Body of pancreas (tissue), 4 donors: Measurements from ENCODE around the gene SLC2A5. TPM values are rescaled to one million over a fixed set of nuclear protein-coding genes. Genes with fewer than 3 reads are reported as not detected.

ENCODE experiments used
- ATAC-seq: fragments of 150-250 bp; one replicate; pipeline ENCODE4 v1.9.1; 2016
- DNase-seq, 4 donors: peaks; one replicate each; pipeline ENCODE4 v3.0.0-alpha.2; 2019
- H3K27ac ChIP-seq, 4 donors: fragments of 200-600 bp; sonication (generic); 1 replicate in 3 of 4; 2 replicates in 1 of 4; pipeline versions ENCODE4 v1.5.1 to v1.6.1; 2016 to 2019; ENCODE audit warnings: mild to moderate bottlenecking in 1 of 4, mixed read lengths in 1 of 4, moderate library complexity in 1 of 4
- H3K27me3 ChIP-seq, 2 donors: fragments of 200-600 bp; sonication (generic); one replicate each; pipeline ENCODE4 v1.6.0; 2016; ENCODE audit warnings: mild to moderate bottlenecking in 1 of 2
- H3K36me3 ChIP-seq, 2 donors: fragments of 200-600 bp; sonication (generic); replicated peaks in 1 of 2; 2 replicates each; pipeline ENCODE4 v1.5.1; 2016; ENCODE audit warnings: low read depth in 2 of 2; ENCODE audit not compliant: insufficient read depth in 1 of 2
- H3K4me1 ChIP-seq: fragments of 200-600 bp; sonication (generic); one replicate; pipeline ENCODE4 v1.6.0; 2016
- H3K4me3 ChIP-seq, 2 donors: fragments of 200-600 bp; sonication (generic); 1 replicate in 1 of 2; 2 replicates in 1 of 2; pipeline ENCODE4 v1.5.1; 2016 to 2019
- H3K9me3 ChIP-seq, 3 donors: fragments of 200-600 bp; sonication (generic); 1 replicate in 2 of 3; 2 replicates in 1 of 3; pipeline ENCODE4 v1.5.1; 2016
- POLR2A ChIP-seq, 3 donors: fragments of 450-650 bp; IDR thresholded peaks; one replicate each; pipeline ENCODE4 v1.6.1; 2016; ENCODE audit warnings: antibody characterized with exemption in 3 of 3, mild to moderate bottlenecking in 2 of 3
- WGBS, 2 donors: methylation state at CpG; one replicate each; pipeline ENCODE4 v1.1.5; 2017; 5-methylcytosine and 5-hydroxymethylcytosine counted together
- intact Hi-C: fragments of 100-400 bp; cut with DNase I; formaldehyde crosslinking; loops from one replicate; pipeline ENCODE4 v1.15.1; 2023
- small RNA-seq: library from RNA; depleted of rRNA; stranded (forward); fragments of <200 nt; gene quantifications from one replicate; pipeline ENCODE3, GENCODE V24; 2016
- total RNA-seq, 2 donors: library from RNA; depleted of rRNA; stranded (reverse); fragments of >200 nt; gene quantifications; one replicate each; pipeline ENCODE4 v1.1.0, GENCODE V29; 2016
- TF ChIP-seq, protein P1 (sequence below), 7 experiments: fragments of 450-650 bp in 4 of 7; fragments of 200-600 bp in 3 of 7; sonication (generic) in 3 of 7; IDR thresholded peaks; one replicate each; pipeline ENCODE4 v1.5.1; 2016 to 2019; ENCODE audit warnings: antibody characterized with exemption in 7 of 7

The SLC2A5 gene
- total RNA-seq, 2 donors from 2014 or later = under 0.01 to 0.26 TPM

DNA sequence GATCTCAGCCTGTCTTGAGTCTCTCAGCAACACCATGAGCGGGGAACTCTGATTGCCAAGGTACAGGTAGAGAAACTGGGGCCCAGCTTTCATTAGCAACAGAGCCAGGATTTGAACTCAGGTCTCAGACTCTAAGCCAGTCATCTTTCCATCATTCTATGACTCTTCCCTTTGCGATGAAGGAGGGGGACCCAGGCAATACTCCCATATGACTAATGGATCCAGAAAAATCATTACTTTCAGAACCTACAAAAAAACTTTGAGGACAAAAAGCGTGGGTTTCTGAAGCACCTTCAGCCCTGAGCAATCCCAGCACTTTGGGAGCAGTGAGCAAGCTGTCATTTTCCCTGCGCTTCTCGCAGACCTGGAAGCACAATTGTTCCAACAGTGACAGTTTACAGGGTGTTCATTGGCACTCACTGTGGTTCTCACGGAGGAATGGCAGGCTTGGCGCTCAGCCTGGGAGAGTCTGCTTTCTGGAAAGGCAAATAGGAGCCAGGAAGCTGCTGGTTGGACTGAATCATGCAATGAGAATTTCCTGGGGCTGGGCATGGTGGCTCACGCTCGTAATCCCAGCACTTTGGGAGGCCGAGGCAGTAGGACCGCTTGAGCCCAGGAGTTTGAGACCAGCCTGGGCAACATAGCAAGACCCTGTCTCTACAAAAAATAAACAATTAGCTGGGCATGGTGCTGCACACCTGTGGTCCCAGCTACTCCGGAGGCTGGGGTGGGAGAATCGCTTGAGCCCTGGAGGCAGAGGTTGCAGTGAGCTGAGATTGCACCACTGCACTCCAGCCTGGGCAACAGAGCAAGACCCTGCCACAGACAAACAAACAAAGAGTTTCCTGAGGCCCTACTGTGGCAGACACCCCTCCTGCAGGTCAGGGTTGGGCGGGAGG, 83.3 kb downstream of the SLC2A5 start:
- DNase-seq (peak; percentile 72 to 89 (median 86)), ATAC-seq (peak; percentile 87)
- no peaks in the 10 kb centered on the region for H3K27me3 ChIP-seq
- no peaks in the 10 kb centered on the region for H3K36me3 ChIP-seq
- H3K9me3 ChIP-seq = no peaks in the 10 kb centered on the region
- peak overlapping the region in 3 of 4 donors; percentile 10 to 50 (median 45) for H3K27ac ChIP-seq
- H3K4me3 ChIP-seq = no peak overlapping the region
- intact Hi-C loops = no loop called here
- 31 to 48% methylated on average over 12 to 13 of the region's 14 CpGs for WGBS, 2 donors
- peaks cover 4% of the 10 kb centered on the region for H3K4me1 ChIP-seq
- TF ChIP-seq POLR2A (IDR thresholded peaks at IDR 0.05) = no peak
- TF ChIP-seq, protein P1, sequence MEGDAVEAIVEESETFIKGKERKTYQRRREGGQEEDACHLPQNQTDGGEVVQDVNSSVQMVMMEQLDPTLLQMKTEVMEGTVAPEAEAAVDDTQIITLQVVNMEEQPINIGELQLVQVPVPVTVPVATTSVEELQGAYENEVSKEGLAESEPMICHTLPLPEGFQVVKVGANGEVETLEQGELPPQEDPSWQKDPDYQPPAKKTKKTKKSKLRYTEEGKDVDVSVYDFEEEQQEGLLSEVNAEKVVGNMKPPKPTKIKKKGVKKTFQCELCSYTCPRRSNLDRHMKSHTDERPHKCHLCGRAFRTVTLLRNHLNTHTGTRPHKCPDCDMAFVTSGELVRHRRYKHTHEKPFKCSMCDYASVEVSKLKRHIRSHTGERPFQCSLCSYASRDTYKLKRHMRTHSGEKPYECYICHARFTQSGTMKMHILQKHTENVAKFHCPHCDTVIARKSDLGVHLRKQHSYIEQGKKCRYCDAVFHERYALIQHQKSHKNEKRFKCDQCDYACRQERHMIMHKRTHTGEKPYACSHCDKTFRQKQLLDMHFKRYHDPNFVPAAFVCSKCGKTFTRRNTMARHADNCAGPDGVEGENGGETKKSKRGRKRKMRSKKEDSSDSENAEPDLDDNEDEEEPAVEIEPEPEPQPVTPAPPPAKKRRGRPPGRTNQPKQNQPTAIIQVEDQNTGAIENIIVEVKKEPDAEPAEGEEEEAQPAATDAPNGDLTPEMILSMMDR (IDR thresholded peaks at IDR 0.05) = no peak

Small RNAs within 50 kb of the gene (small RNA-seq; reads per million reads assigned to genes)
- gene RF00424 = not detected

Other genes starting within 250 kb of the SLC2A5 start
- gene ENO1, start 190.9 kb downstream of the SLC2A5 start, total RNA-seq = 100 to 1,000 TPM; 145 to 157 TPM
- not detected for gene CA6, start 123.8 kb downstream of the SLC2A5 start, total RNA-seq
- not detected for gene SLC2A7, start 43.2 kb downstream of the SLC2A5 start, total RNA-seq
- gene GPR157, start 59.5 kb upstream of the SLC2A5 start, total RNA-seq = 10 to 100 TPM in 1 of 2 donors, 1 to 10 TPM in 1; 6.0 to 13.5 TPM
- 10 to 100 TPM; 24.1 to 35.6 TPM for gene H6PD, start 165.1 kb upstream of the SLC2A5 start, total RNA-seq
- 10 to 100 TPM; 14.5 to 16.5 TPM for gene SPSB1, start 223.3 kb upstream of the SLC2A5 start, total RNA-seq